HG02610 (cell line): Measurements from ENCODE around the gene TWIST2.

ENCODE experiments used
- ATAC-seq: cut with Tn5 transposase; IDR thresholded peaks from one replicate; pipeline ENCODE4 v1.9.1; 2021; ENCODE audit warnings: mild to moderate bottlenecking, moderate library complexity; ENCODE audit not compliant: unreplicated experiment

TWIST2 gene

GRCh38 chr2:238916176-238916874, 68.4 kb downstream of the TWIST2 start:
- ATAC-seq = no peak

DNA sequence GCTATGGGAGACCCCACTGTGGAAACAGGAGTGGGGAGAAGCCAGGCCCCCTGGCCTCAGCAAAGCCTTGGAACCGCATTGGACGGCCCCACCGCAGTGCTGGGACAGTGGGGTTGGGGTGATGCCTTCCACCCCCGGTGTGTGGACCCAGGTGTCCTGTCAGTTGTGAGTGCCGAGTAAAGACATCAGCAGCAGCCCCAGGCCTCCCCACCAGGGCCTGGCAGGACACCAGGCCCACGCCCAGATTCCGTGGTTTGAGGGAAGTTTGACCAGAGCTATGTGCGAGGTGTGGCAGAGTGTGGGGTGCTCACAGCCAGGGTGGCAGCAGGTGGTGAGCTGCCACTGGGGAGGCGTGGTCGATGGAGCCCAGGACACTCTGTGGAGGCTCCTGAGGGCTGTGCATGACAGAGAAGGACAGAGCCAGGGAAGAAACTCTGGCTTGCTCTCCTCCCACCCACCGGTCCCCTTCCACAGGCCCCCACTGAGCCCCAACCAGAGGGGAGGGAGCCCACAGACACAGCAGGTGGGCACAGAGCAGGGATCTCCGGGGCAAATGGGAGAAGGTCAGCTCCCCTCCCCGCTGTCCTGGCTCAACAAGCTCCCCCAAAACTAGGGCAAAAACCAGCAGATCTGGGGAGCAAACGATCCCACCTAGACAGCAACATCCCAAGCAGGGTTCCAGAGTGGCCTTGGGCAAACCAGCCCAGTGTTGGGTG, 69.1 kb downstream of the TWIST2 start:
- no peak for ATAC-seq

DNA sequence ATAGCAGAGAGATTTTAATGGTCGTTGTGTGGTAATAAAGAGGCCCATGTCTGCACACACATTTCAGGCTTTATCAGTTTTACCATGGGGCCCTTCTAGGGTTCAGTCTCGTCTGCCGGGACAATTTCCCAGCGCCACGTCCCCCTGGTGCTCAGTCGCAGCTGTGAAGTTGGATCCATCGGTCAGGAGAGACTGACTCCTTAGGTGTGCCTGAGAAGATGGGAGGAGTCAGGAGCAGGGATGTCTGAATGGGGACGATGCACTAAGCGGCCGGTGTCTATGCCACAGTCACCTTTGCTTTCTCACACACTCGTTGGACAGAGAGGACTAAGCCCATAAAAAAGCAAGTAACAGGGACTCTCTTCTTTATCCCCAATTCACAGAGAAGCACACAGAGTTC, 71.4 kb downstream of the TWIST2 start:
- ATAC-seq = no peak

- ATAC-seq = no peak
Measured at GRCh38 chr2:238920053-238920452, 72.2 kb downstream of the TWIST2 start.

GRCh38 chr2:238920601-238921001, 72.7 kb downstream of the TWIST2 start:
- no peak for ATAC-seq

GRCh38 chr2:238921259-238921658, 73.4 kb downstream of the TWIST2 start:
- no peak for ATAC-seq

GRCh38 chr2:238921681-238922319, 73.9 kb downstream of the TWIST2 start:
- no peak for ATAC-seq

- ATAC-seq = no peak
Measured at GRCh38 chr2:238922435-238922834, 74.5 kb downstream of the TWIST2 start.

- no peak for ATAC-seq
Measured at GRCh38 chr2:238924032-238924431, 76.1 kb downstream of the TWIST2 start.

DNA sequence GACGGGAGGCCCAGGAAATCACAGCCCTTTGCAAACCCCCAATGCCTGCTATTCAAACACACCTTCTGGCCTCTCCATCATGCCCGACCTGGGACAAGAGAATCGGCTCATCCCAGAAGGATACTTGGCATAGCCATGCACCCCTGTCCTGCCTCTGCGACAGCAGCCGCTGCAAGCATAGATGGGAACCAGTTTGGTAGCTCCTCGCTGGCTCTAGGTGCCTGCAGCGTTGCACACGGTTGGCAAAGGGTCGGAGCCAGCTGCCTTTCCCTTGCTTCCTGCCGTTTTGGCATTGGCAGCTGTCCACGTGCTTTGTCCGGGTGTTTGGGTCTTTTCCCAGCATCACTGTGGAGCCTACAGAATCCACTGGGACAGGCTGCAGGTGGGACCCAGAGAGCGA, 76.9 kb downstream of the TWIST2 start:
- no peak for ATAC-seq

GRCh38 chr2:238925281-238925680, 77.4 kb downstream of the TWIST2 start:
- ATAC-seq = no peak

DNA sequence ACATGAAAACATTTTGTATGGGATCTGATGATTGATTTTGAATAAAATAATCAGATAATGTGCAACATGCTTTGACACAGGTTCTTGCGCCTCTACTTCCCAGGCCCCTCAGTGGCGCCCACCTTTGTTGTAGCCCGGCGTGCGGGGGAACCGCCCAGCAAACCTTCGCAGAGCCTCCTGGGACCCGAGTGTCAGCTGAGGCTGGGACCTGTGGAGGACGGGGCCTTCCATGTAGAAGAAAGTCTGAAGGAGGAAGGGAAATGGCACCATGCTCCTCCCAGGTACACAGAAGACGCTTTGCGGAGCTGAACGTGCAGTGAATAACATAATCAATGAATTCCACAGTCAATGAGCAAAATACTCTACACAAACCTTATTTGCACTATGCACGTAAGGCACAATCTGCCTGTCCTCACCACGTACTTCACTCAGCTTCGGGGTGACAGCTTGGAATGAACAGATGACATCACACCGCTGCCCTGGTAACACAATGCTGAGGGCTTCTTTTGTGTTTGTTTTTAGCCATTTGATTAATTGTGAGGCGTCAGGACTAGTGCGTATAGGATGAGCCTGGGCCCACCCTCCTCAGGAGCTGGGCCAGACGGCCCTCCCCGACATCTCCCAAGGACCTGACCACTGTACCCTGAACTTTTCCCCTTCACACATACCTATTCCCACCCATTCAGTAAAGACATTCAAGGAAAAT, 78.1 kb downstream of the TWIST2 start:
- ATAC-seq = no peak

DNA sequence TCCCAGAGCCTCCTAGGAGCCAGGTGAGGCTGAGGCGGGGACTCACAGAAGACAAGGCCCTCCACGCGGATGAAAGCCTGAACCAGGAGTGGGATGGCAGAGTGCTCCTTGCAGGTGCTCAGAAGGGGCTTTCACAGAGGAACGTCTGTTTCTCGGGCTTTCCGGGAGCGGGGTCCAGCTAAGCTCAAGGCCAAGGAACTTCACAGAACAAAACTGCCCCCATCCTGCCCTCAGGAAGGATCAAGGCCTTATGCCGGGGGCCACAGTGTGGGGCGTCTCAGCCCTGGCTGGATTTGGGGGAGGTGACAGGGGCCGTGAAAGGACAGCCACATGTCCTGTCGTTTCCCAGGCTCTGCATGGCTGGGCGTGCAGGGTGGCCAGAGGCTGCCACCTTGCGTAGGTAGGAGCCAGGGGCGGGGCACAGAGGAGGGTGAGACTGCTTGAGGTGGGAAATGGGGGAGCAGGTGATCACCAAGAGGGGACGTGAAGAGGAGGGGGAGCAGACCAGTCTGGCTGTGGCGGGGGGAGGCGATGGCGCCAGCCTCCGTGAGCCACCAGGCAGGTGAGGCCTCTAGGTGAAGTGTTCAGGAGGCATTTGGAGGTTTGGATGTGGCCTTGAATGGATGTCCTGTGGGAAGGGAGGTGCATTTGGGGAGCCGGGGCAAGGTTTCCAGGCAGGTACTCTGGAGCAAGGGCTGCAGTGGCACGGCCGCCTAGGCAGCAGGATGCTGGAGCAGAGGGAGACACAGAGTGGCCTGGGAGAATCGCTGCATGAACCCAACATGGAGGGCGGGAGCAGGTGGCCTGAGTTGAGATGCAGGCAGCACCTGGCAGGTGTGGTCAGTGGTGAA, 79.1 kb downstream of the TWIST2 start:
- ATAC-seq = no peak

- no peak for ATAC-seq
Measured at GRCh38 chr2:238927746-238928519, 80.0 kb downstream of the TWIST2 start.

- no peak for ATAC-seq
Measured at GRCh38 chr2:238928520-238929241, 80.8 kb downstream of the TWIST2 start.

DNA sequence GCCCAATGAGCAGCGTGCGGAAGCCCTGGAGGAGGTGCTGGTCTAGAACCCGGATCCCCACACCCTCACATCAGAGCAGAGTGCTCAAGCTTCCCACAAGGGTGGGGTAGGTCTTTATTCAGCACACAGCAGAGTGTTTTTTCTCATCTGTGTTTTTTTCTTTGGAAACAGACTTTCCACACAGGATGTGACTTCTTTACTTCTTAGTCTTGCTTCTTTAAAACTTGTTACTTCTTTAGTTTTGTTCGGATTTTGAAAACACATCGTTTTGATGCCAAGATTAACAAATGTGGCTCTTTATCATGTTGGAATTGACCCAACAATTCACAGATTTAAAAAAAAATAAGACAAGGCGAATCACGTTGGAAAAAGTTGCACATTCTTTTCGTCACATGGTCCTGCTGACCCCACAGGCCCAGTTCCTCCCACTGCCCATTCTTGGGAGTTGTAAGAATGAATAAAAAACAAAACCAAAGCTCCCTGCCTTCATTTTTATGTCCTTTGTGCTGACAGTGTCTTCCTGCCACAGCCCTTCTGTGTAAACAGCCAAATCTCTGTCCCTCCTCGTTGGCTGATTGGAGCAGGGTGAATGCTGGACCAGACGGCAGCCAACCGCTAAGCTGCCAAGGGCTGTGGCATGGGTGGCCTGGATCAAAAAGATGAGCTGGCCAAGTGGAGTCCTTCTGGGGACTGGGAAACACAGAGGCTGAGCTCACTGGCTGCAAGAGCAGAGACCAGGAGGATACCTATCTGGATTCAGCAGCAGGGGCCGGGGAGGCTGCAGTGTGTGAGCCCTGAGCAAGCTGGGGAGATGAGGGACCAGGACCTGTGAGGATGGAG, 81.6 kb downstream of the TWIST2 start:
- no peak for ATAC-seq

GRCh38 chr2:238930216-238930615, 82.3 kb downstream of the TWIST2 start:
- no peak for ATAC-seq
